ENCODE results near the gene ANKDD1A.

ANKDD1A gene

GRCh38 chr15:64925335-64926330, 13.9 kb downstream of the ANKDD1A start:
- DNase-seq = no peak

DNA sequence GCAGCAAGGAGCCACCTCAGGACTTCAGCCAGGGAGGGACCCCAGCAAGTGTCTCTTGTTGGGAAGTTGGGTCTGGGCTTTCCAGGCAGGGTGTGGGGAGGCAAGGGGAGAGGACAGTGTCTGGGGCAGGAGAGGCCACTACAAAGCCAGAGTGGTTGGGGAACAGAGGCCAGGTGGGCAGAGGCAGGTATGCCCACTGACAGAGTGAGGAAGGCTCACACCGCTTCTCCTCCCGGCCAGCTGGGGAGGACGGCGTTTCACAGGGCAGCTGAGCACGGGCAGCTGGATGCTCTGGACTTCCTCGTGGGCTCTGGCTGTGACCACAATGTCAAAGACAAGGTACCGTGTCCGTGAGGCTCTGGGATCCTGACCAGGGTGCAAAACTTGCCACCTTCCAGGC, 15.0 kb downstream of the ANKDD1A start:
- no peak for DNase-seq

- no peak for DNase-seq
These were observed 17.0 kb downstream of the ANKDD1A start for GRCh38 chr15:64928626-64929220.

- no peak for DNase-seq
These were observed 18.4 kb downstream of the ANKDD1A start for GRCh38 chr15:64930019-64930652.

GRCh38 chr15:64930778-64931371, 19.2 kb downstream of the ANKDD1A start:
- no peak for DNase-seq

GRCh38 chr15:64931381-64931780, 19.7 kb downstream of the ANKDD1A start:
- no peak for DNase-seq

GRCh38 chr15:64934023-64934422, 22.3 kb downstream of the ANKDD1A start:
- no peak for DNase-seq

DNA sequence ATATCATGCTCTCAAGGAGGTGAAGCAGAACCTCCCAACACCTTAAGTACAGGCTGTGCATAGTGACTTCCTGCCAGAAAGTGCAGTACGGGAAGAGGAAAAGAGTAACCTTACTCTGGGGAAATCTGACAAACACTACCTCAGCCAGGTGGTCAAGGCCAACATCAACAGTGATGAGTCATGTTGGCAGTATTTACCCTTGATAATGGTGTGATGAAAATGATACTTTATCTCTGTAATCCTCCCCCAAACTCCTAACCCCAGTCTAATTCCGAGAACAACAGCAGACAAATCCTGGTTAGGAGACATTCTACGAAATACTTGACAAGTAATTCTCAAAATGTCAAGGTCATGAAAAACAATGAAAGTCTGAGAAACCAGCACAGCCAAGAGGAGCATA, 26.5 kb downstream of the ANKDD1A start:
- no peak for DNase-seq

- DNase-seq = no peak
These were observed 30.7 kb downstream of the ANKDD1A start for GRCh38 chr15:64942356-64942755.

DNA sequence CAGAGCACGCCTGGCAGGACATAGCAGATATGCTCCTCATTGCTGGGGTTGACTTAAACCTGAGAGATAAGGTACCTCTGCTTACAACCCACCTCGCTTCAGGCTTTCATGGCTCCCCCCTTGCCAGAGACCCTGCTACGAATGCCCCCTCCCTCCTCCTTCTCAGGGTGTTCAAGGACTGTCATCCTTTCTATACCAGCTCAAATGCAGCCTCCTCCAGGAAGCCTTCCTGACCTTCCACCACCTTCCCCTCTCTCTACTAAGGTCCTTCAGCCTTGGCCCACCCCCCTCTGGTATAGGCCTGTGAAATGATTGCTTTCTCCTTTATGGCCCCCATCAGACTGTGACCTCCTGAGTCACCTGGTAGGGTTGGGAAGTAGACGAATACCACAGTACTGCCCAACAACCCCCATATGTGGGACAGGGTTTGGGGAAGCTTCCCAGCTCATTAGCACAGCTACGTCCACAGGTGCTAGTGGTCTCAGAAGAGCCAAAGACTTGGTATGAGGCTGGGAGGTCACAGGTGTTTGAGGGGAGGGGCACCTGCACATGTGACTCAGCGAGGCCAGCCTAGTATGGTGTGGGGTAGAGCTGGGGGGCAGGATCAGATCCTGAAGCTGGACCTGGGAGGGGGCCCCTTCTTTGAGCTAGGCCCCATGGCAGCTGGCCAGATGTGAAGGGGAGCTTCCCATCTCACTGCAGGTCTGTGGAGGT, 32.0 kb downstream of the ANKDD1A start:
- DNase-seq = no peak

DNA sequence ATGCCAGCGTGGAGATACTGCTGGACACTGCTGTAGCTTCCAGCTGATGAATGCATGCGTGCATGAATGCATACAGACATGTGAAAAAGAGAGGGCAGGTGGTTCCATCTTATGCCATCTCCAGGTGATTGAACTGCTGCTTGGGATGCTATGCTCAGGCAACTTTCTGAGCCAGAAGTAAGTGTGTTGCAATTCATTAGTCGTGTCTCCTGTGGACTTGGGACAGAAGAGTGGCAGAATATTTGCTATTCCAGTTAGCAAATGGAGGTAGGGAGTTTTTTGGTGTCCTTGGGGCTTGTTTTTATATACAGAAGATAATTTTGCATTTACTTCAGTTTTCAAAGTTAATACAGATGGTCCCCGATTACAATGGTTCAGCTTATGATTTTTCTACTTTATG, 33.3 kb downstream of the ANKDD1A start:
- DNase-seq = no peak

DNA sequence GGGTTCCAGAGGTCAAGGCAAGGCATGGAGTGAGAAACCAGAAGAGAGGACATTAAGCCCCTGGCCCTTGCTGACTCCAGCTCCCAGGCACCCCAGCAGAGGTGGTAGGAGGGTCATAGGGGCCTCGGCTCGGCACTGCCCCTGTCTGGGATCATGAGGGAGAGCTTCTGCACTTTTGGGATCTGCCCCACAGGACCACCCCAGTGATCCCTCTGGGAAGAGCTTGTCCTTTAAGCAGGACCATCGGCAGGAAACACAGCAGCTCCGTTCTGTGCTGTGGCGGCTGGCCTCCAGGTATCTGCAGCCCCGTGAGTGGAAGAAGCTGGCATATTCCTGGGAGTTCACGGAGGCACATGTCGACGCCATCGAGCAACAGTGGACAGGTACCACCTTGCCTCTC, 35.5 kb downstream of the ANKDD1A start:
- no peak for DNase-seq

- no peak for DNase-seq
These were observed 37.2 kb downstream of the ANKDD1A start for GRCh38 chr15:64948916-64949315.

DNA sequence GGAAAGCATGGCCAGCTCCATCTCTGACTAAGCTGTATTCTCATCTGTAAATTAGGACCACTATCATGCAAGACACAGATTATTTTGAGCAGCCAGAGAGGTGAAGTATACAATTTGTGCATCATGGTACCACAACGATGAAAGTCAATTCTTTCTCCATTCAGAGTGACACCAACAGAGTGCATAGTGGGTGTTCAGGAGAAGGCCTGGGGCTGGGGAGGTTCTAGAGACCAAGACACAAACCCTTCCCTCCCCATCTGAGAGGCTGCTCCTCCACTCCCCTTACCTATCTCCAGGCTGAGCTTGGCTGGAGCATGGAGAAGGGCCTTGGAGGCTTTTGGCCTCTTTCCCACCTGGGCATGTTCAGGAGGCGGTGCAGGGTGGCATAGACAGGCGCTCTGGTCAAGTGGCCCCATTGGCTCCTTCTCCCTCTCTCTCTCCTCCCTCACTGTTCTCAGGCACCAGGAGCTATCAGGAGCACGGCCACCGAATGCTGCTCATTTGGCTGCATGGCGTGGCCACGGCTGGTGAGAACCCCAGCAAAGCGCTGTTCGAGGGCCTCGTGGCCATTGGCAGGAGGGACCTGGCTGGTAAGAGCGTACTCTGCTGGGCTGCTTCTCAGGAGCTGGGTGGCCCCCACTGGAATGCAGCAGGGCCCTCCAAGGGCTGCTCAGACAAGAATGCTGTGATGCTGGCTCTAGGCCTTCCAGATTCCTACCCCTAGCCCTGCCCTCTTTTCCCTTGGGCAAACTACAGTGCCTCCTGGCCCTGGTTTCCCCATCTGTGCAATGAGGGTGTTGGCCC, 37.9 kb downstream of the ANKDD1A start:
- DNase-seq = no peak

DNA sequence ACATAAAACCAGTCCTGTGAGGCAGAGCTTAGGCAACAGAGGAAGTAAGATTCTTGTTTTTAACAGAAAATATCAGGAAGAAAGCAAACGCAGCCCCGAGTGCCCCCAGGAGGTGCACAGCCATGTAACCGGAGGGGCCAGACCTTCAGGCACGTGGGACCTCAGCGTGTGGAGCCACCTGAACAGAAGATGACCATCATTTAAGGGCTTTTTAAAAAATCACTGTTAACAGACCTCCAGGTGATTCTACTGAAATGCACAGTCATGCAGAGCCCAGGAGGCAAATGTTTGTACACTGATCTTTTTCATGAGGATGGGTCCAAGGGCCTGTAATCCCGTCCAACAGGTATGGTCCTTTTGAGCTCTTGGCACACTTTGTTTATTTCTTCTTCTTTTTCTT, 39.2 kb downstream of the ANKDD1A start:
- no peak for DNase-seq

DNA sequence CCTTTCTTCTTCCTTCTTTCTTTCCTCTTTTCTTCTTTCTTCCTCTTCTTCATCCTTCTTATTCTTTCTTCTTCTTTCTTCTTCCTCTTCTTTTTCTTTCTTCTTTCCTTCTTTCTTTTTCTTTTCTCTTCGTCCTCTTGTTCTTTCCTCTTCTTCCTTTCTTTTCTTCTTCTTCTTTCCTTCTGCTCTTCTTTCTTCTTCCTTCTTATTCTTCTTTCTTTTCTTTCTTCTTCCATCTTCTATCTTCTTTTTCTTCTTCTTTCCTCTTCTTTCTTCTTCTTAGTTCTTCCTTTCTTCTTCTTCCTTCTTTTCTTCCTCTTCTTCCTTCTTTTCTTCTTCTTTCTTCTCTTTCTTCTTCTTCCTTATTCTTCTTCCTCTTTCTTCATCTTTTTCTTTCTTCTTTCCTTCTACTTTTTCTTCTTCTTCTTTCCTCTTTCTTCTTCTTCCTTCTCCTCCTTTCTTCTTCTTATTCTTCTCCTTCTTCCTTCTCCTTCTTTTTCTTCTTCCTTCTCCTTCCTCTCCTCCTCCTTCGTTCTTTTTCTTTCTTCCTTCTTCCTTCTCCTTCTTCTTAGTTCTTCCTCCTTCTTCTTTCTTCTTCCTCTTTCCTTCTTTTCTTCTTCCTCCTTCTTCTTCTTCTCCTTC, 40.2 kb downstream of the ANKDD1A start:
- no peak for DNase-seq

DNA sequence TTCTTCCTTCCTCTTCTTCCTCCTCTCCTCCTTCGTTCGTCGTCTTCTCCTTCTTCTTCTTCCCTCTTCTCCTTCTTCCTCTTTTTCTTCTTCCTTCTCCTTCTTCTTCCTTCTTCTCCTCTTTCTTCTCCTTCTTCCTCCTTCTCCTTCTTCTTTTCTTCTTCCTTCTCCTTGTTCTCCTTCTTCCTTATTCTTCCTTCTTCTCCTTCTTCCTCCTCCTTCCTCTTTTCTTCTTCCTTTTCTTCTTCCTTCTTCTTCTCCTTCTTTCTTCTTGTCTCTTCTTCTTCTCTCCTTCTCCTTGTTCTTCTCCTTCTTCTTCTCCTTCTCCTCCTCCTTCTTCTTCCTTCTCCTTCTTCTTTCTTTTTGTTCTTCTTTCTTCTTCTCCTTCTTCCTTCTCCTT, 42.7 kb downstream of the ANKDD1A start:
- no peak for DNase-seq

GRCh38 chr15:64959128-64959527, 47.4 kb downstream of the ANKDD1A start:
- DNase-seq = no peak

DNA sequence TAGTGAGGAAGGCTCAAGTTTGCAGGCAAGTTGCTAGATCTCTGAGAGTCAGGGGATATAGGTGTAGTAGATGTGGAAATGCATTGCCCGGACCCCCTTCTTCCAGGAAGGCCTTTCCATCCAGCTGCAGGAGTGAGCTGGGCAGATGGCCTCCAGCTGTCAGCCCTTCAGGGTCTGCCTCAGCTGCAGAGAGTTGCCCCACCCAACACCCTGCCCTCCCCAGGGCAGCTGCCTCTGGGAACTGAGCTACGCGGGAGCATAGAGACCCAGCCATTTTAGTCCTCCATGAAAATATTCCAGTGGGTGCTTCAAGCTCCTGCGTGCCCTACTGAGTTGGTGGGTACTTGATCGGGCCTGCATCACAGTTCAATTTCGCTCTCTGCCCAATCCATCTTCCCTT, 48.5 kb downstream of the ANKDD1A start:
- DNase-seq = no peak

DNA sequence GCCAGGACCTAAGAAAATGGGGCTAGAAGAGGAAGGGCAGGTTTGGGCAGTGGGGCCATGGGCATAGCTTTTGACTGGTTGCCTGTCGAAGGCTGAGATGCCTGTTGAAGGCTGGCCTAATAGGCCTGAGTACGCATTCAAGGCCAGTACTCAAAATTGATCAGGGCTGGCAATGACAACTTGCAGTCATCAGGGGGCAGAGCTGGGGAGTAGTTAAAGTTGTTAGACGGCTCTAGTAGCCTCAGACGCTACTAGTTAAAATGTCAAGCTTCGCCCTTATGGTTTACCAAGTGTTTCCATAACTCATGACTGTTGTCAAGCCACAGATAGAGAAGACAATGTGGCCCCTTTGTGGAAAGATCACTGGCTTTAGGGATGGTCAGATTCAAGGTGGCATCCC, 49.3 kb downstream of the ANKDD1A start:
- DNase-seq = no peak

DNA sequence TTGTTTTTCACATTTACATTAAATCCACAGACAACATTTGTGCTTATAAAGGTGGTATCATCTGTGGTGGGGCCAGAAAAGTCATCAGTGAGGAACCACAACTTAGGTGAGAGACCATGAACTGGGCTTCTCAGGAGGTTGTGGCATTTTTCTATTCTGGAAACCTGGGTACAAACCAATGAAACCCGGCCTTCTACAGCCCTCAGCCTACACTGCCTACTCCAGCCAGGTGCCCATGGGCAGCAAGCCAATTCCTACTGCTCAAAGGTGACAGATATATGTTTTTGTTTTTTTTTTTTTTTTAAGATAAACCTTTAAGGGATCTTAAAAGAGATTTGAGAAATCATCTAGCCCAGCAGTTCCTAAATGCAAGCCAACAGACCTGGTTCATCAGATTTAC, 57.7 kb downstream of the ANKDD1A start:
- DNase-seq = no peak
